ACHN (cell line): ENCODE data around the gene HMGB3.
"Not testable (repeated sequence)": the region's sequence is repeated elsewhere in the genome, so short reads cannot be mapped to it uniquely, and the experiment has no call there.

Source experiments
- DNase-seq: peaks from one replicate; pipeline ENCODE4 v3.0.0-alpha.2; 2015
- in situ Hi-C: cut with HindIII; loops from 2 replicates; pipeline ENCODE4 v1.10.0; 2017; ENCODE audit warnings: low sequenced_read_pairs, low pct_ligation_motif_present, low pct_unique_long_range_greater_than_20kb

The HMGB3 gene

DNA sequence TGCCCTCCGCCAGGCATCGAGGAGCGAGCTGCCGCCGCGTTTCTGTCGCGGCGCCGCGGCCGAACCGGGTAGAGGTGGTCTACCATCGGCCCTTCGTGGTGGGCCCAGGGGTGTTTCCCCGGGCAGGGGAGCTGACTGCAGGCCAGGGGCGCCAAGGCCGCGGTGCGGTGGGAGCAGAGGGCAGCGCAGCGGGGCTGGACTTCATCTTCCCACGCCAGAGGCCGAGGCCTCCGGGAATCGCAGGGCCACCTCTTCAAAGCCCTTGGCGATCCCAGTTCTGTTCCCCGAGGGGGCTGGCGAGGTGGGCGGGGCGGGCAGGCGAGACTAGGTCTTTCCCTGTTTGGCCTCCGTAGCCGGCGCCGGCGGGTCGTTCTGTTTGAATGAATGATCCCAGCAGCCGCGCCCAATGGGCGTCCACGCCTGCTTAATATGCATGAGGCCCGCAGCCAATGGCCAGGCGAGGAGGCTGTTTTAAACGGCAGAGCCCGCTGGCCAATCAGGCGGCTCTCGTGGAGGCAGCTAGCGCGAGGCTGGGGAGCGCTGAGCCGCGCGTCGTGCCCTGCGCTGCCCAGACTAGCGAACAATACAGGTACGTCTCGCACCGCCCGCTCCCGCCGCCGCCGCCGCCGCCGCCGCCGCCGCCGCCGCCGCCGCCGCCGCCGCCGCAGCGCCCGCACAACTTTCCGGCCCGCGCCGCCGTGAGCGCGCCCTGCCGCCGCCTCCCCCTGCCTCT lies at the start of gene HMGB3:
Gene HMGB3 (plus strand): TSS at position 548 of the 733 bp plus-strand sequence. CDS start 2,265 bp downstream, outside the sequence.
- in situ Hi-C loops: no loop called here
- DNase-seq: peak; percentile 82

DNA sequence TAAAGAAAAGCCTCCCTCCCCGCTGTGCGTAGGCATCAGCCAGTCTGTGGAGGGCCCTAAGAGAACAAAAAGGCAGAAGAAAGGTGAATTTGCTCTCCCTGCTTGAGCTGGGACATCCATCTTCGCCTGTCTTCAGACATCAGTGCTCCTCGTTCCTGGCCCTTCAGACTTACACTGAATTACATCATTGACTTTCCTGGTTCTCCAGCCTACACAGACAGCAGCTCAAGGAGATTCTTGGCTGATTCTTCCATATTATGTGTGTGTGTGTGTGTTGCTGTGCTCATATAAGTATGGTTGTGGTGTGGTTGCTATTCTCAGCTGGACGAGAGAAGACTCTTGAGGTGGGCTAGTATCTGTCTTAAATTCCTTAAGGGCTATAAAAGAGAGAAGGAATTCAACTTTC lies 49.2 kb upstream of the HMGB3 start:
- no peak for DNase-seq

DNA sequence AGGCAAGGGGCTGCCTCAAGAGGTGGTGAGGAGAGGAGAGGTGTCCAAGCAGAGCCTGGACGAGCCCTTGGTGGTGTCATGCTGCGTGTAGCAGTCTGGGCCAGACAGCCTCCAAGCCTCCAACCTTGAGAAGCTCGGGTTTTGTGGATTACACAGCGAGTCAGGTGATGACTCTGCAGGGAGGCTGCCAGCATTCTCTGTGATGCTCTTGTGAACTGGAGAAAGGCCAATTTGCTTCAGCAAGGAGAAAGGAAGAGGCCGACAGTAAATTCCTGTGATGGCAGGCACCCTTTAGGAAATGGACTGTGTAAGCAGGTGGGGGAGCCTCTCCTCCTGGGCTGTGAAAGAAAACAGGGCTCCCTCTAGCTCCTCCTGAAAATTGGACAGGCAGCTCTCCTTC lies 48.7 kb upstream of the HMGB3 start:
- in situ Hi-C loops: no loop called here
- DNase-seq: peak; percentile 43

More for the DNA sequence above, 49.2 kb upstream of the HMGB3 start:
- in situ Hi-C loops: no loop called here

DNA sequence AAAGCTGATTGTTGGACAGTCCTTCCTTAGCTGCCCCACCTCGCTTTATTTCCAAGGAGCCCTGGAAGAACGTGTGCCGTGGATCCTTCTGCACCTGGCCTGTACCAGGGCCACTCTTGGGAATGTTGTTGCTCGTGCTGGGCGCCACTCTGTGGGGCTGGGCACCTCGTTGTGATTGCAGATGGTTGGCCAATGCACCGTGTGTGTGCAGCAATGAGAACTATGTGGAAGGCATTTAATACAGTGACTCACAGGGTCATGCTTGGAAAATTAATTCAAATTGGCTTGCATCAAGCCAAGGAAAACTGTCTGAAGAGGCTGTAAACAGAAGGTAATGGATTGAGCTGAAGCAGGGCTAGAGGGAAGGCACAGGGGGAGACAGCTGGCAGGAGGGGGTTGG lies 47.7 kb upstream of the HMGB3 start:
- in situ Hi-C loops: no loop called here
- peak; percentile 34 for DNase-seq

DNA sequence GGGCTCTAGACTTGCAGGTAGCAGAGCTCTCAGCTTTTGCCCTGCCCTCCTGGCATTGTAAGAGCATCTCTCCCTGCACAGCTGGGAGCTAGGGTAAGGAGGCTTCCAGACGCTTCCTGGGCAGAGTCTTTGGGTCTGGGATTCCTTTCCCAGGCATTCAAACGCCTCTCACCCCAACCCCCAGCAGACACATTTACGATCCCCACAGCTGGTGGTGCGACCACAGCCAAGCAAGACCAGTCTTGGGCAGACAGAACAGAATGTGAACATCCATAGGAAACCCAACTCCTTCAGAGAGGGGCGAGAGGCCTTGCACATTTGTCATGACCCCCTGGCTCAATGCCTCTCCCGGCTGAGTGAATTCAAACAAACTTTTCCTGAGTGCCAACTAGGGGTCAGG lies 46.6 kb upstream of the HMGB3 start:
- in situ Hi-C loops: no loop called here
- no peak for DNase-seq

DNA sequence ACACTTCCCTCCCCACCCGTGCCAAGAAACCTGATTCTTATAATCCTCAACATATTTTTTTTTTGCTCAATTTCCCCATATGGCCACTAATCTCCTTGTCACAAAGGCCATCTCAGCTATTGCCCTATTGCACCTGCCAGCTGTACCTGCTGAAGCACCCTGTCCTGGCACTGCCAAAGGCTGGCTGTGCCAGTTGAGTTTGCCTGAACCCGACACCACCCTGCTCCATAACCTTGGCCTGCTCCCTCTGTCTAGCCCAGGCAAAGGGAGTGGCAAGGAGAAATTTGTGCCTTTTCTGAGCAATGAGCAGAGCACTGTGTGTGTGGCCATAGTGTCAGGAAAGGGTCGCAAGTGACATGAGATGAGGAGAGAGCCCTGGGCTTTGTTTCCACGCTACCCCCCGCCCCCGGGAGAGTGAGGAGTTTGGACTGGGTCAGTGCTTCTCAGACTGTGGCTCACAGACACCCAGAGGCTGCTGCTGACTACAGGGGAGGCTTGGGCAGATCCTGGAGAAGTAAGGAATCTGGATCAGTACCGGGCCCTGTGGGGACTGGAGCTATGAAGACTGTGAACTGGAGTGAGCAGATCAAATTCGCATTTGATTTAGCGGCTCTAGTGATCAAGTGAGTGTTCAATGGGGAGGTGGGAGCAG lies 42.2 kb upstream of the HMGB3 start:
- in situ Hi-C loops: no loop called here
- DNase-seq: no peak

DNA sequence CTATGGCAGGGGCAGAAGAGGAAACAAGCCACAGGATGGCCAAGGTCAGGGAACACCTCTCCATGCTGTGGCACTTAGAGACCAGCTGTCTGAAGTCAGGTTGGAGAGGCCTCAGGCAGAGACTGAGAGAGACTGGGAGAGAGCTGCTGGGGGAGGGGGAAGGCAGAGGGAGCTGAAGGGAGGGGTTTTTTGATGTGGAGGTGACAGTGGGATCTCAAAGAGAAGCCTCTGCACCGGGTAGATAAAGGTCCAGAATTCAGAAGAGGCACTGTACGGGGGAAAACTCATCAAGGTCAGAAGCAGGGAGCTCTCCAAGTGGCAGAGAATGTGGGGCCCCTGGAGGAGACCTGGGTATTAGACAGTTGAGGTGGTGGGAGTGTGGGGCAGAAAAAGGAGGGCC lies 41.6 kb upstream of the HMGB3 start:
- DNase-seq: no peak
- in situ Hi-C loops: no loop called here

DNA sequence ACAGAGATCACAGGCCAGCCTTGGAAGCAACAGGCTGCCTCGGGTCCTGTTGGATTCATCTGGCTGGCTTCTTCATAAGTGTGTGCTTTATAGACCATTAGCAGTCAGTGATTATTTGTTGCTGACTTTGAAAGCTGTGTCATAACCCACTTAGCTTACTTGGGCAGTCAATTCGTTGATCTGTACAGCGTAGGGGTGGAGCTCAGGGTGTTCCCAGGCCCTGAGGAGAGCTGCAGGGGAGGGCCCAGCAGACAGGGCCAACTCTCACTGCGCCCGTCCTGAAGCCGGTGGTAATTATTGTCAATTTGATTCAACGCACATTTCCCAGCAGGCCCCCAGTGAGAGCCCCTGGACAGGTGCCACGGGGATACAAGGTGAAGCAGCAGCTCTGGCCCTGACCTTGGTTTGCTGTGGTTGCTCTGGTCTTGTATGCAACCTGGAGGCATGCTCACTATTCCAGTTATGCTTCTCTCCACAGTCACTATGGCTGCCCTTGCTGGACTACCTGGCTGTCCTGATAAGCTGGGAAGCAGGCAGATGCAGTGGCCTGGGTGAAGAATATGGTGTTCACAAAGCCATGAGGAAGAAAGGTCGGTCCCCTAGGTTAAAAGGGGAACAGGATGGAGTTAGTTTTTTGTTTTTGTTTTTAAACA lies 40.1 kb upstream of the HMGB3 start:
- in situ Hi-C loops: no loop called here
- no peak for DNase-seq

DNA sequence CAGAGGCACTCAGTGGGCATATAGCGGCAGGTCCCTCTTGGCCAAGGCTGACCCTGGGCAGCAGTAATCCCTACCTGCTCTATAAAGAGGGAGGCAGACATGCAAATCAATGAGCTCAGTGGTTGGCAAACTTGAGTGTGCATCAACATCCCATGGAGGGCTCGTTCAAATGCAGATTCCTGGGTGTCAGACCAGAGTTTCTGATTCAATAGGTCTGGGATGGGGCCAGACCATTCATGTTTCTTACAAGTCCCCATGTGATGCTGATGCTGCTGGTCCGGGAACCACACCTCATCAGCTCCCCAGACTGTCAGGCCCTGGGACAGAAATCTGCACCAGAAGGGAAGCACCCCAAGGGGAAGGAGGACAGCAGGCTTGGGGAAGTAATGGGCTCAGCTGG lies 38.9 kb upstream of the HMGB3 start:
- in situ Hi-C loops: no loop called here
- no peak for DNase-seq

DNA sequence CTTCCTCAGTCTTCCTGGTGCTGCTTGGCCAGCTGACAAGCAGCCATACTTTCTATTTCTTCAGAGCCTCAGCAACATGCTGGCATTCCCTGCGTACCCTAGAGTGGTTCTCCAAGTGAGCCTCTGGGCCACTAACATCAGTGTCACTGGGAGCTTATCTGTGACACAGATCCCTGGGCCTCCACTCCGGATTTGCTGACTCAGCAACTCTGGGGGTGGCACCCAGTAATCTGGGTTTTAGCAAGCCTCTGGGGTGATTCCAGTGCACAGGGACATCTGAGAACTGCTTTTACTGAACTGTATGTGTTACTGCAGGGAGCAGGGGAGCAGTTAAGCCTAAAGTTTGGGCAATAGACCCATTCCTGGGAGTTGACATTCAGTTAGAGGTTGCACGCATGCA lies 28.2 kb upstream of the HMGB3 start:
- DNase-seq: no peak
- in situ Hi-C loops: no loop called here

DNA sequence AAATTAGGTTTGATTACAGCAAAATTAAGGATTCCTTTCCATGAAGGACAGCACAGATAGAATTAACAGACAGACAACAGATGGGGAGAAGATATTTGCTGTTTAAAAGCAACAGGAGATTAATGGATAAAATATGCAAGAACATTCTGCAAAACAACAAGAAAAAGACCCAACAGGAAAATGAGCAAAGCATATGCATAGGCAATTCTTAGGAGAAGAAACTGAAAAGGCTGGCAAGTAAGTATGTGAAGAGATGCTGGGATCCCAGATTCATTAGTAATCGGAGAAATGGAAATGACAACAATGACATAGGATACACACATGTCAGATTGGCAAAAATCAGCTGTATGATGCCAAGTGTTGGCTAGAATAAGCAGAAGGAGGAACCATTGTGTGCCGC lies 27.5 kb upstream of the HMGB3 start:
- no peak for DNase-seq
- in situ Hi-C loops: no loop called here

DNA sequence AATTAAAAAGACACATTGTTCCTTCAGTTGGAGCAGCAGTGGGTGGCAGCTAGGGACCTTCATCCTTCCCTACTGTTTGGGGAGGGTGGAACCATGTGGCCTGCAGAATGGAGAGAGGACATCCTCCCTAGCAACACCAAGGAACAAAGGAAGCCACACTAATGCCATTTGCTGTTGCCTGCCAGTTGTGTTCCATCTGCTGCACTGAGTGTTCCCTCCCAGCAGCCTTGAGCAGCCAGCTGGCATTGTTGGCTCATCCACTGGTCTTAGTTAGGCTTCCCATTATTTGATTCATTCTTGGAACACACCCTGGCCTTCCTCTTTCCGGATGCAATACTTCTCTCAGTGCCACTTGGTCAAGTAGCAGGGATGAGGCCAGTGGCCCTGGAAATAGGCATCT lies 25.0 kb upstream of the HMGB3 start:
- in situ Hi-C loops: no loop called here
- DNase-seq: no peak

DNA sequence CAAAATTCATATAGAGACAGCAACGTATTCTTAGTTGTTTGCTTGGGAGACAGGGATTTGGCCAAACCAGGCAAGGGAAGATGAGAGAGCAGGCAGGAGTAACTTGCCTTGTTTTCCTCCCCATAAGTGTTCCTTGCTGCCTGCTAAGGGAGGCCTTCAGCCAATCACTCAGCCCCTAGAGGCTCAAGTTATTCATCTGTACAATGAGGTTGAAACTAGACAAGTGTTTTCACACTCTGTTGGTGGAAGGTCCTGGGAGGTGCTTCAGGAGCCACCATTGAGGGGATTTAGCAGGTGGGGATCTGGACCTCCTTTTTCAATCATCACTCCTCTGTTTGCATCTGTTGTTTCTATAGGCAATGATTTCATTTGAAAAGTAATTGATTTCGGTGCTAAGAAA lies 23.6 kb upstream of the HMGB3 start:
- DNase-seq: no peak
- in situ Hi-C loops: no loop called here

DNA sequence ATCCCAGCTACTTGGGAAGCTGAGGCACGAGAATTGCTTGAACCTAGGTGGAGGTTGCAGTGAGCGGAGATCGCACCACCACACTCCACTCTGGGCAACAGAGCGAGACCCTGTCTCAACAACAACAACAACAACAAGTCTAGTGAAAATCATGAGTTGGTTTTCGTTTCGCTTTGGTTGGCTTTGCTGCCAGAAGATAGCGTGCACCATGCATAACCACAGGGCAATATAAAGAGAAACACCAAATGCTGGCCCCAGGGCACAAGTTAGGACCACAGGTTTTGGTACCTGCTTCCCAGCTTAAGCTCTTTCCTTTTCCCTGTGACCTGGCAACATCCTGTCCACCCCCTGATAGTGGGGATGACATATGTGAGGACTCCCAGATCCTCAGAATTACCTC lies 21.5 kb upstream of the HMGB3 start:
- DNase-seq: no peak
- in situ Hi-C loops: no loop called here

DNA sequence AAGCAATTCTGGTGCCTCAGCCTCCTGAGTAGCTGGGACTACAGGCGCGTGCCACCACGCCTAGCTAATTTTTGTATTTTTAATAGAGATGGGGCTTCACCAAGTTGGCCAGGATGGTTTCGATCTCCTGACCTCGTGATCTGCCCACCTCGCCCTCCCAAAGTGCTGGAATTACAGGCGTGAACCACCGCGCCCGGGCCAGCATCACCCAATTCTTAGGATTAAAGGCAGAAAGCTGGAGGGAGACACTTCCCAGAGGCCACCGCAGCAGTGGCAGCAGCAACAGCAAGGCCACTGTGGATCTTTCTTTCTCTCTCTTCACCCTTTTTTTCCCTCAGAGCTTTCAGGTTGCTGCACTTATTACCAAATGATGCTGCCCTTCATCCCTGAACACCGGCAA lies 18.7 kb upstream of the HMGB3 start:
- in situ Hi-C loops, DNase-seq: not testable (repeated sequence)

DNA sequence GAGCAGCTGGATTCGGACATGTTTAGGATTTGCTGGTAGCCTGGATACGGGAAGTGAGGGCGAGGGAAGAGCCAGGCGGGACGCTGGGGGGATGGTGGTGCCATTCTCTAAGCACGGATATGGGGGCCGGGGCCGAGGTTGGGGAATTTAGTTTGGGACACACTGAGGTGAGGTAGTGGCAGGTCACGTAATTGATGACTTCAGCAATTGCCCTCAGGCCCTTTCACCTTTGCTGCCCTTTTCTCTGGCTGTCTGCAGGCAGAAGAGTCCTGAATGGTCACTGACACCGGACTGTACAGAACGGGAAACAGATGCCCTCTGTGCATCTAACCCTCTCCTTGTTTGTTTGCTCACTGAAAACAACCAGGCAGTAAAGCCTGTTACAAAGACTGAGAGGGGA lies 16.9 kb upstream of the HMGB3 start:
- no peak for DNase-seq
- in situ Hi-C loops: no loop called here

DNA sequence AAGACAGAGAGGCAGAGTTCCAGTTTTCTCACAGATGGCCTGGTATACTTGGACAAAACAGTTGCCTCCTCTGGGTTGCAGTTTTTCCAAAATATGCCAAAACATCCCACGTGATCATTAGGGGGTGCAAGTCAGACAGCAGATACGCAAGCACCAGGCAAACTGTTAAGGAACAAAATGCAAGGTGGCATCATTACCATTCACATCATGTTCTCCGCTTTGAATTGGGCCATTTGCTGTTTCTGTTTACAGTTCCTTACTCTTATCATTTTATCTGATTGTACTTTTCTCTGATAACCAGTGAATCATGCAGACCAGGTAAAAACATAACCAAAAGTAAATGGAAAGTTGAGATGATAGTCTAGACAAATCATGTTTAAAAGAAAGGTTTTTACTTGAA lies 16.4 kb upstream of the HMGB3 start:
- no peak for DNase-seq
- in situ Hi-C loops: no loop called here

DNA sequence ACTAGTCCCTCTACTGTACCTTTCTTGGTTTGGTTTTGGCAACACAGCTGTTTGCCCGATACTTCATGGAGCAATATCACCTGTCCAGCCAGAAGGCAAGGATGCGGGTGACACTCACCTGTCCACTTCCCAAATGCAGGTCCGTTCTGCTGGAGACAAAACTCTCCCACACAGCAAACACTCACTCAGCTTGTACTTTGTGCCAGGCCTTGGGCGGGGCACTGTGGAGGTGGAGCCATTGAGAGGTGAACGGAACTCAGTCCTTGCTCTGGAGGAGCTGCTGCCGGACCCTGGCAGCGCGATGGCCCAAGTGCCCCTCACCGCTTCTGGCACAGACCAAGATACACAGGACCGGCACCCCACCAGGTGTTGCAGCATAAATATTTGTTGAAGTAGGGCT lies 15.3 kb upstream of the HMGB3 start:
- in situ Hi-C loops: no loop called here
- DNase-seq: no peak

DNA sequence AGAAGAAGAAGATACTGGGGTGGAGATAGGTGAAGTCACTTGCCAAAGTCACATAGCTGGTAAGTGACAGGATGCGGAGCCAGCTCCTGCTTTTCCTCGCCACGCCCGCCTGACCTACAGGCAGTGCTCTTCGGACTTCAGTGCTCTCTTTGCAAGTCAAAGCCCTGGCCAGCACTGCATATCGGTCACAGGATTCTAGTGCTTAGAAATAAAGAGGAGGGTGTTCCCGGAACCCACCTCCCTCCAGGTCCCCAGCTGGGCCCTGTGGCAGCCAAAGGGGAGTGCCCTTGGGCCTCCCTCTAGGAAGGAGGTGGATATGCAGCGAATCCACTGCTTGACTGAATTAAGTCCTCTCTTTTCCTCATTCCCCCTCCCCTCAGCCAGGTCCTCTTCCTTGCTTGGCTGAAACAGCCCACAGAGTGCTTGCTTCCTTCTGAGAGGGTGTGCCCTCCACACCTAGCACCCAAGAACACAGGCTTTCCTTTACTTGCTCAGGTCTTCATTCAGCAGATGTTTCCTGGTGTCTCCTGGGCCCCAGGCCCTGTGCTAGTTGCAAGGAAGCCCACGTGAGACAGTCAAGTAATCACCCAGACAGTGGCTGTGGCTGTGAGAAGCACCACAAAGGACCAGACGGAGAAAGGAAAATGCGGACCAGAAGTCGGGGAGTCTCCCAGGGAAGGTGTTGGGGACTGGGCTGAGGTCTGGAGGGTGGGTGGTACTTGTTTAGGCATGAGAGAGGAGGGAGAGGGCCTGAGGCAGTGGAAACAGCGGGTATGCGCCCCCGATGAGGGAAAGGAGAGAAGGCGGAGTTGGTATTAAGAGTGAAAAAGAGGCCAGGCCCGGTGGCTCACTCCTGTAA lies 14.0 kb upstream of the HMGB3 start:
- DNase-seq: no peak

More for the DNA sequence above, 14.0 kb upstream of the HMGB3 start:
- in situ Hi-C loops: no loop called here
